ENCODE measurements around the gene NTMT1. TPM values are rescaled to one million over a fixed set of nuclear protein-coding genes. Genes with fewer than 3 reads are reported as not detected.

The NTMT1 gene
- total RNA-seq, 2 experiments from 2014 or later: 50.7 to 52.5 TPM

DNA sequence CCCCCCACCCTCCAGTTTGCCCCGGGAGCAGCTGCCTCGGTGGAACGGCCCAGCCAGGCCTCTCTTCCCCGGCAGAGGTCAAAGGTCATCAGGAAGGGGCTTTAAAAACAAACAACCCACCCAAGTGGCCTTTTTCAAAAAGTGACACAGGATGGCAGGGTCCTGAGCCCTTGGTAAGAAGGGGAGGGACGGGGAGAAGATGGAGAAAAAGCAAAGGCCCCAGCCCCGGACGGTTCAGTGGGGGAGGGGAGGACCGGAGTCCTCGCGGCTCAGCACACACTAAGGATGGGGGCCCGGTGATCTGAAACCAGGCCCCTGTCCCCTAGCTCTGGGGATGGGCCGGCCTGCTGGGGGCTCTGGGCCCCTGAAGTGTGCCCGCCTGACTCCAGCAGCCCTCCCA is 40.6 kb downstream of the NTMT1 start:
- intact Hi-C loops (cut with DNase I, micrococcal nuclease): no loop called here
- peaks cover 16% of the 10 kb centered on the region for H3K27me3 Mint-ChIP-seq
- H3K9me3 Mint-ChIP-seq: no peaks in the 10 kb centered on the region
- Histone ChIP-seq H3K4me3 (ENCODE audit: low read length) (no peak overlapping the region), H3K27me3 (ENCODE audit: control insufficient read depth in 1 of 2, insufficient read depth in 2 of 2, low read length in 2 of 2) (peaks cover 15 to 23% of the 10 kb centered on the region in 2 experiments), H3K9me3 (ENCODE audit: control insufficient read depth in 1 of 2, insufficient read depth in 1 of 2, low read length in 2 of 2) (peaks cover 0 to 5% of the 10 kb centered on the region in 2 experiments), H3K36me3 (ENCODE audit: insufficient read depth, low read length) (no peaks in the 10 kb centered on the region), H3K27ac (ENCODE audit: low read depth in 1 of 2, low read length in 2 of 2) (no peak overlapping the region), H3K4me1 (ENCODE audit: insufficient read depth, low read length) (peaks cover 15% of the 10 kb centered on the region)
- no peak overlapping the region for H3K27ac Mint-ChIP-seq
- no peaks in the 10 kb centered on the region for H3K36me3 Mint-ChIP-seq (ENCODE audit: low read depth)
- H3K4me3 Mint-ChIP-seq: no peak overlapping the region
- ChIA-PET CTCF (no interaction called here), POLR2A (no interaction called here)
- ATAC-seq (ENCODE audit: poor library complexity) (no peak), DNase-seq (no peak)
- no peaks in the 10 kb centered on the region for H3K4me1 Mint-ChIP-seq (ENCODE audit: low read depth)
- TF ChIP-seq, protein P1, sequence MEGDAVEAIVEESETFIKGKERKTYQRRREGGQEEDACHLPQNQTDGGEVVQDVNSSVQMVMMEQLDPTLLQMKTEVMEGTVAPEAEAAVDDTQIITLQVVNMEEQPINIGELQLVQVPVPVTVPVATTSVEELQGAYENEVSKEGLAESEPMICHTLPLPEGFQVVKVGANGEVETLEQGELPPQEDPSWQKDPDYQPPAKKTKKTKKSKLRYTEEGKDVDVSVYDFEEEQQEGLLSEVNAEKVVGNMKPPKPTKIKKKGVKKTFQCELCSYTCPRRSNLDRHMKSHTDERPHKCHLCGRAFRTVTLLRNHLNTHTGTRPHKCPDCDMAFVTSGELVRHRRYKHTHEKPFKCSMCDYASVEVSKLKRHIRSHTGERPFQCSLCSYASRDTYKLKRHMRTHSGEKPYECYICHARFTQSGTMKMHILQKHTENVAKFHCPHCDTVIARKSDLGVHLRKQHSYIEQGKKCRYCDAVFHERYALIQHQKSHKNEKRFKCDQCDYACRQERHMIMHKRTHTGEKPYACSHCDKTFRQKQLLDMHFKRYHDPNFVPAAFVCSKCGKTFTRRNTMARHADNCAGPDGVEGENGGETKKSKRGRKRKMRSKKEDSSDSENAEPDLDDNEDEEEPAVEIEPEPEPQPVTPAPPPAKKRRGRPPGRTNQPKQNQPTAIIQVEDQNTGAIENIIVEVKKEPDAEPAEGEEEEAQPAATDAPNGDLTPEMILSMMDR (IDR thresholded peaks at IDR 0.05): no peak

GRCh38 chr9:129667378-129667777 is 41.4 kb downstream of the NTMT1 start:
- H3K4me1 ChIP-seq (ENCODE audit: insufficient read depth, low read length): peaks cover 15% of the 10 kb centered on the region
- Mint-ChIP-seq H3K27me3 (peaks cover 16% of the 10 kb centered on the region), H3K4me1 (ENCODE audit: low read depth) (no peaks in the 10 kb centered on the region), H3K9me3 (no peaks in the 10 kb centered on the region), H3K36me3 (ENCODE audit: low read depth) (no peaks in the 10 kb centered on the region), H3K27ac (no peak overlapping the region), H3K4me3 (peak overlapping the region; percentile 25)
- ChIA-PET POLR2A (no interaction called here), CTCF (no interaction called here)
- no peak overlapping the region for H3K27ac ChIP-seq (ENCODE audit: low read depth in 1 of 2, low read length in 2 of 2)
- TF ChIP-seq, protein P1 (IDR thresholded peaks at IDR 0.05): no peak
- H3K36me3 ChIP-seq (ENCODE audit: insufficient read depth, low read length): no peaks in the 10 kb centered on the region
- DNase-seq (no peak), ATAC-seq (ENCODE audit: poor library complexity) (no peak)
- intact Hi-C loops (cut with DNase I, micrococcal nuclease): no loop called here
- H3K4me3 ChIP-seq (ENCODE audit: low read length): no peak overlapping the region
- H3K9me3 ChIP-seq (ENCODE audit: control insufficient read depth in 1 of 2, insufficient read depth in 1 of 2, low read length in 2 of 2): peaks cover 0 to 5% of the 10 kb centered on the region in 2 experiments
- H3K27me3 ChIP-seq (ENCODE audit: control insufficient read depth in 1 of 2, insufficient read depth in 2 of 2, low read length in 2 of 2): peaks cover 15 to 23% of the 10 kb centered on the region in 2 experiments

DNA sequence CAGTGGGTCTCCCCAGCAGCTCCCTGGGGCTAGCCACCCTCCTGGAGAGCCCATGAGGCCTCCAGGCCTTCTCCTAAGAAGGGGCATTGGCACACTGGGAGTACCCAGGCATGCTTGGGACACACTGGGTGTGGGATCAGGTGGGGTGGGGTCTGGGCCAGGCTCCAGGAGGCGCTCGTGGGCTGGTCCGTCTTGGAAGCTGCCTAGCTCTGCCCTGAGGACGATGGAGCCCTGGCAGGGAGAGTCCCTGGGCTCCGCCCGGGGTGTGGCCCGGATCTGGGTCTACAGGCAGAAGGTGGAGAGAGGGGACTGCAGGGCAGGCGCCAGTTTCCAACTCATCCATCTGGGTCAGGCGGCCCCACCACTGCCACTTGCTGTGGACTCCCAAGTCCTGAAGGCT is 41.9 kb downstream of the NTMT1 start:
- CTCF ChIA-PET: no interaction called here
- intact Hi-C loops (cut with DNase I, micrococcal nuclease): no loop called here
- Histone ChIP-seq H3K36me3 (ENCODE audit: insufficient read depth, low read length) (no peaks in the 10 kb centered on the region), H3K27ac (ENCODE audit: low read depth in 1 of 2, low read length in 2 of 2) (no peak overlapping the region), H3K27me3 (ENCODE audit: control insufficient read depth in 1 of 2, insufficient read depth in 2 of 2, low read length in 2 of 2) (peaks cover 15 to 23% of the 10 kb centered on the region in 2 experiments), H3K9me3 (ENCODE audit: control insufficient read depth in 1 of 2, insufficient read depth in 1 of 2, low read length in 2 of 2) (peaks cover 0 to 5% of the 10 kb centered on the region in 2 experiments), H3K4me3 (ENCODE audit: low read length) (no peak overlapping the region), H3K4me1 (ENCODE audit: insufficient read depth, low read length) (peaks cover 15% of the 10 kb centered on the region)
- Mint-ChIP-seq H3K27me3 (peaks cover 16% of the 10 kb centered on the region), H3K36me3 (ENCODE audit: low read depth) (no peaks in the 10 kb centered on the region), H3K27ac (no peak overlapping the region), H3K9me3 (no peaks in the 10 kb centered on the region), H3K4me3 (no peak overlapping the region), H3K4me1 (ENCODE audit: low read depth) (no peaks in the 10 kb centered on the region)
- DNase-seq (no peak), ATAC-seq (ENCODE audit: poor library complexity) (no peak)
- TF ChIP-seq, protein P1 (IDR thresholded peaks at IDR 0.05): no peak
- POLR2A ChIA-PET: no interaction called here

Measured in CD4-positive, alpha-beta T cell (primary cell).